ENCODE results near the gene FCHSD2. TPM values are rescaled to one million over a fixed set of nuclear protein-coding genes. Genes with fewer than 3 reads are reported as not detected.

The FCHSD2 gene
- total RNA-seq, 1 experiment from 2014 or later: 22.6 TPM

GRCh38 chr11:72842653-72843330, 299.3 kb downstream of the FCHSD2 start:
- no peak overlapping the region for H3K4me2 ChIP-seq
- H3K36me3 ChIP-seq (ENCODE audit: low read depth): no peaks in the 10 kb centered on the region
- ChIA-PET POLR2A (ENCODE audit: unreplicated experiment) (no interaction called here), CTCF (no interaction called here)
- no peaks in the 10 kb centered on the region for H3K9me2 ChIP-seq (ENCODE audit: insufficient read depth)
- H3F3A ChIP-seq (ENCODE audit: insufficient read depth, low read depth): peaks cover 9% of the 10 kb centered on the region; the same call in 1 of the 2 replicates
- H4K20me1 ChIP-seq (ENCODE audit: insufficient read depth): no peaks in the 10 kb centered on the region
- intact Hi-C loops (cut with micrococcal nuclease; ENCODE audit: unreplicated experiment): no loop called here
- H3K4me3 ChIP-seq: no peak overlapping the region
- H3K27ac ChIP-seq: no peak overlapping the region
- DNase-seq: no peak
- TF ChIP-seq EZH2 (IDR thresholded peaks at IDR 0.05; ENCODE audit: low read depth): no peak
- TF ChIP-seq, protein P1, sequence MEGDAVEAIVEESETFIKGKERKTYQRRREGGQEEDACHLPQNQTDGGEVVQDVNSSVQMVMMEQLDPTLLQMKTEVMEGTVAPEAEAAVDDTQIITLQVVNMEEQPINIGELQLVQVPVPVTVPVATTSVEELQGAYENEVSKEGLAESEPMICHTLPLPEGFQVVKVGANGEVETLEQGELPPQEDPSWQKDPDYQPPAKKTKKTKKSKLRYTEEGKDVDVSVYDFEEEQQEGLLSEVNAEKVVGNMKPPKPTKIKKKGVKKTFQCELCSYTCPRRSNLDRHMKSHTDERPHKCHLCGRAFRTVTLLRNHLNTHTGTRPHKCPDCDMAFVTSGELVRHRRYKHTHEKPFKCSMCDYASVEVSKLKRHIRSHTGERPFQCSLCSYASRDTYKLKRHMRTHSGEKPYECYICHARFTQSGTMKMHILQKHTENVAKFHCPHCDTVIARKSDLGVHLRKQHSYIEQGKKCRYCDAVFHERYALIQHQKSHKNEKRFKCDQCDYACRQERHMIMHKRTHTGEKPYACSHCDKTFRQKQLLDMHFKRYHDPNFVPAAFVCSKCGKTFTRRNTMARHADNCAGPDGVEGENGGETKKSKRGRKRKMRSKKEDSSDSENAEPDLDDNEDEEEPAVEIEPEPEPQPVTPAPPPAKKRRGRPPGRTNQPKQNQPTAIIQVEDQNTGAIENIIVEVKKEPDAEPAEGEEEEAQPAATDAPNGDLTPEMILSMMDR (conservative IDR thresholded peaks at IDR 0.05): no peak
- no peaks in the 10 kb centered on the region for H3K9me3 ChIP-seq (ENCODE audit: insufficient read depth, low read depth)
- H2AFZ ChIP-seq: no peak overlapping the region
- H3K4me1 ChIP-seq (replicated peaks; ENCODE audit: insufficient read depth): peaks cover 8% of the 10 kb centered on the region
- H3K27me3 ChIP-seq (ENCODE audit: insufficient read depth, low read depth): no peaks in the 10 kb centered on the region
- no peaks in the 10 kb centered on the region for H3K79me2 ChIP-seq (ENCODE audit: low read depth)
- no TSS peak for BruUV-seq (replicated peaks)

DNA sequence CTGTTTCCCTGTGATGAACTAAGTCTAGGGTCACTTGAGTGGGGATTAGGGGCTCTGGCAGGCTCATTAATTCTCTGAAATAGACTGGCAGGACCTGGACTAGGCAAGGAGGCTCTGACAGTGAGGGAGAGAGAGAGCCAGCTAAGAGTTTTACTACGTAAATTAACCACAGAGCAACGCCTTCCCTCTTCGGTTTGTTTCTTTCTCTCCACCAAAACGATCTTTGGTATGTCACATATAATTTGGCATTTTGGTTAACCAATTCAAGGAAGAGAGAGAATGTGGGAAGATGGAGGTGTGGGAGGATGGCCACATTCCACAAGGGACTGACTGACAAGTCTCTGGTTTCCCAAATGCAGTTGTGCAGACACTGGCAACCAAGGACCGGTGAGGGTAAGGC, 300.0 kb downstream of the FCHSD2 start:
- no peak overlapping the region for H3K27ac ChIP-seq
- no peaks in the 10 kb centered on the region for H3K9me2 ChIP-seq (ENCODE audit: insufficient read depth)
- CTCF ChIA-PET: interaction anchor here (0.8 kb wide), 1 partner anchor 117 kb away, joined by 3 read pairs; no protein-coding TSS in a partner anchor
- POLR2A ChIA-PET (ENCODE audit: unreplicated experiment): no interaction called here
- no peak for DNase-seq
- intact Hi-C loops (cut with micrococcal nuclease; ENCODE audit: unreplicated experiment): no loop called here
- TF ChIP-seq, protein P1 (conservative IDR thresholded peaks at IDR 0.05): no peak
- H3K36me3 ChIP-seq (ENCODE audit: low read depth): no peaks in the 10 kb centered on the region
- no peak overlapping the region for H3K4me2 ChIP-seq
- no peak overlapping the region for H3K4me3 ChIP-seq
- H3K9me3 ChIP-seq (ENCODE audit: insufficient read depth, low read depth): no peaks in the 10 kb centered on the region
- H3F3A ChIP-seq (ENCODE audit: insufficient read depth, low read depth): peaks cover 9% of the 10 kb centered on the region; the same call in 1 of the 2 replicates
- no peaks in the 10 kb centered on the region for H3K27me3 ChIP-seq (ENCODE audit: insufficient read depth, low read depth)
- no peaks in the 10 kb centered on the region for H3K79me2 ChIP-seq (ENCODE audit: low read depth)
- H3K4me1 ChIP-seq (replicated peaks; ENCODE audit: insufficient read depth): peaks cover 8% of the 10 kb centered on the region
- H4K20me1 ChIP-seq (ENCODE audit: insufficient read depth): no peaks in the 10 kb centered on the region
- BruUV-seq (replicated peaks): no TSS peak
- H2AFZ ChIP-seq: no peak overlapping the region

DNA sequence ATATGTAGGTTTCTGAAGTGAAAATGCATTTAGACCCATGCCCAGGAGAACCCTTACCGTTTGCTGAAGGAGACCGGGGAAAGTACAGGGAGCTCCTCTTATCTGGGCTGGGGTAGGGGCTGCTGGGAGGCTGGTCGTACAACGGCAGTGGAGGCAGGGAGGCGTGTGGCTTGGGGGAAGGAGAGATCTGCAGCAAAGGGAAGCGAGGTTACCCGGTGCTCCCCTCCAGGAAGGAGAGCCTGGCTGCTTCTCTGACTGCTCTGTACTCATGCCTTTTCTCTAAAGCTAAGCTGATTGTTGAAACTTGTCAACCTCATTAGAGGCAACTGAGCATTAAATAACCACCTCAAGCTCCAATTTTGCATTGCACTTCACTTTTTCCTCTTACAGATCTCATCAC, 300.7 kb downstream of the FCHSD2 start:
- Histone ChIP-seq H3K4me3 (no peak overlapping the region), H3K79me2 (ENCODE audit: low read depth) (no peaks in the 10 kb centered on the region), H4K20me1 (ENCODE audit: insufficient read depth) (no peaks in the 10 kb centered on the region), H3K27me3 (ENCODE audit: insufficient read depth, low read depth) (no peaks in the 10 kb centered on the region), H3K36me3 (ENCODE audit: low read depth) (no peaks in the 10 kb centered on the region), H3K4me1 (replicated peaks; ENCODE audit: insufficient read depth) (peaks cover 8% of the 10 kb centered on the region), H3K4me2 (no peak overlapping the region), H3F3A (ENCODE audit: insufficient read depth, low read depth) (peaks cover 9% of the 10 kb centered on the region; the same call in 1 of the 2 replicates), H3K9me3 (ENCODE audit: insufficient read depth, low read depth) (no peaks in the 10 kb centered on the region), H2AFZ (no peak overlapping the region), H3K27ac (peak overlapping the region; percentile 49; the same call in 1 of the 2 replicates), H3K9me2 (ENCODE audit: insufficient read depth) (no peaks in the 10 kb centered on the region)
- intact Hi-C loops (cut with micrococcal nuclease; ENCODE audit: unreplicated experiment): no loop called here
- CTCF ChIA-PET: interaction anchor here (0.7 to 1.8 kb wide), 3 partner anchors 13 to 336 kb away, joined by 3 to 4 read pairs (median 3); no protein-coding TSS in a partner anchor
- BruUV-seq (replicated peaks): no TSS peak
- no peak for DNase-seq
- POLR2A ChIA-PET (ENCODE audit: unreplicated experiment): no interaction called here
- TF ChIP-seq EZH2 (IDR thresholded peaks at IDR 0.05; ENCODE audit: low read depth): no peak
- TF ChIP-seq, protein P1 (conservative IDR thresholded peaks at IDR 0.05): no peak

Data from PC-9 (cell line).